GM18517 (cell line): Measurements from ENCODE around the gene PDIA5.

Experiments
- ATAC-seq: cut with Tn5 transposase; IDR thresholded peaks from one replicate; pipeline ENCODE4 v1.9.1; 2021; ENCODE audit warnings: mild to moderate bottlenecking, moderate library complexity; ENCODE audit not compliant: unreplicated experiment

The PDIA5 gene

DNA sequence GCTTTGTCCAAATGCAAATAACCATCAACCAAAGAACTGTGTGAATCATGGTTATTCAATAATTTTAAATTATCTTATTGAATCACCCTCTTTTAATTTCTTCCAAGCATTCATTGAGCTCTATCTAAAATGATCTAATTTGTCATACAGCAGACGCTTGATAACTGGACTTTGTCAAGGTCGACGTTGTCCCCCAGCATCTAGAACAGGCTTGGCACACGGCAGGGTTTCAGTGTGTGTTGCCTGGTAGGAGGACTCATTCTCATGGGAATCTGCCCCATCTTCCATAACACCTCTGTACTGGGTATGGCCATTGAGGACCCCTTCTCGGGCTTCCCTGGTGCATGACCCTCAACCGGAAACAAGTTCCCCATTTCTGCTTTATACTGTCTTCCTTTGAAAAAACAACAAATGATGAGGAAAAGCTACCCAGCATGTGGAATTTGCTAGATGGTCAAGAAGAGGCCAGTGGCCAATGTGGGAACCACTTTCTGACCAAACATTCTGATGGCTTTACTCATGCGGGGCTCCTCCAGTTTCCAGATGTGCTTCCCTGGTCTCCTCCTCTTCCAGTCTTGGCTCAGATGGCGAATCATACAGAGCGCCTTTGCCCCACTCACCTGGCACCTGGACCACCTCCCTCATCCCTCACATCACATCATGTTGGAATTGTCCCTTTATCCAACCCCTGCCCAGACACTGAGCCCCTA, 93.3 kb downstream of the PDIA5 start:
- no peak for ATAC-seq

DNA sequence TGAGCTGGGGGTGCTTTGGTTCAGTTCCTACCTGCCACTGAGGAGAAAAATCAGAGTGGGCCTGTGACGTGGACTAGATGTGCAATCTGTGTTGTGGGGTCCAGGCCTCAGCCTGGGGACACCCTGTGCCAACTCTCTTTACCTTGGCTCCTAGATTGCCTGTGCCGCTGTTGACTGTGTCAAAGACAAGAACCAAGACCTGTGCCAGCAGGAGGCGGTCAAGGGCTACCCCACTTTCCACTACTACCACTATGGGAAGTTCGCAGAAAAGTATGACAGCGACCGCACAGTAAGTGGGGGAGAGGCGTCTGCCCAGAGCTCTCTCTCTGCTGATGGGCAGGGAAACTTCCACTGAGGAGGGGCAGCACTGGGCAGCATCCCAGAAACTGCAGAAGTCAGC, 94.3 kb downstream of the PDIA5 start:
- ATAC-seq, result no peak

DNA sequence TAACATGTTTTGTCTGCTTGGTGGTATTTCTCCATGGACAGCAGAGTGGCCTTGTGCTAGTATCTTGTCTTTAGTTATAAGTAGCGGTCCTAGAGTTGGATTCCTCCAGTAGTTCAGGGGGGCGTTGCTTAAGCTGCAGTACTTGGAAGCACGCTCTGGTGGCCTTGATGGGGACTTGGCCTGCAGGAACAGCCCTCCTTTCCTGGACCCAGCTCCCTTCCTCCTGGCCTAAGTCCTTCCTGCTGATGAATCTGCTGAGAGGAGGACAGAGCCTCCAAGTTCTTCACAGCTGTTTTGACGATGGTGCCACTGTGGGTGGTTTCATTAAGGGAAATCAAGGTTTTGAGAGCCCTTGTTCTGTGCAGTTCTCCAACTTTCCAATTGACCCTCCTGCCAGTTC, 96.3 kb downstream of the PDIA5 start:
- no peak for ATAC-seq

DNA sequence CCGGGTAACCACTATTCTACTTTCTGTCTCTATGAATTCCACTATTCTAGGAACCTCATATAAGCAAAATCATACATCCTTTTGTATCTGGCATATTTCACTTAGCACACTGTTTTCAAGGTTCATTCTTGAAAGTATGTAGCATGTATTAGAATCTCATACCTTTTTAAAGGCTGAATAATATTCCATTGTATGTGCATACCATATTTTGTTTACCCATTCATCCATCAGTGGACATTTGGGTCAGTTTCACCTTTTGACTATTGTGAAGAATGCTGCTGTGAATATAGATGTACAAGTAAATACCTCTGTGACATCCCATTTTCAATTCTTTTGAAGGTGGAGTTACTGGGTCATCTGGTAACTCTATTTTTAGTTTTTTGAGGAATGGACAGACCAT, 98.3 kb downstream of the PDIA5 start:
- ATAC-seq, result no peak

DNA sequence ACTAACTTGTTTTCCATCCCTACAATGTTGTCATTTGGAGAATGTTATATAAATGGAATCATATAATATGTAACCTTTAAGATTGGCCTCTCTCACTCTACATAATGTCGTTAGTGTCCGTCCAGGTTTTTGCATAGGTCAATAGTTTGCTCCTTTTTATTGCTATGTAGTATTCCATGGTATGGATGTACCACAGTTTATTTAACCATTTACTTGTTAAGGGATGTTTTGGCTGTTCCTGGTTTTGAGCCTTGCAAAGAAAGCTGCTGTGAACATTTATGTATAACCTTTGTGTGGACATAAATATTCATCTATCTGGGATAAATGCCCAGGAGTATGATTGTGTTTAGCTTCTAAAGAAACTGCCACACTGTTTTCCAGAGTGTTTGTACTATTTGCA, 100.9 kb downstream of the PDIA5 start:
- ATAC-seq, result no peak

DNA sequence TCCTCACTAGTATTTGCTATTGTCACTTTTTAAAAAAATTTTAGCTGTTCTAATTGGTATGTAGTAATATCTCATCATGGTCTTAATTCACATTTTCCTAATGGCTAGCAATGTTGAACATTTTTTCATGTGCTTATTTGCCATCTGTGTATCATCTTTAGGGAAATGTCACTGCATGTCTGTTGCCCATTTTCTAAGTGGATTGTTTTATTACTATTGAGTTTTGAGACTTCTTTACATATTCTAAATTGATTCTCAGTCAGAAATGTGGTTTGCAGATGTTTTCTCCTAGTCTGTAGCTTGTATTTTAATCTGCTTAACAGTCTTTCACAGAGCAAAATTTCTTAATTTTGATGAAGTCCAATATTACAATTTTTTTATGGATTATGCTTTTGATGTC, 101.3 kb downstream of the PDIA5 start:
- ATAC-seq, result no peak

DNA sequence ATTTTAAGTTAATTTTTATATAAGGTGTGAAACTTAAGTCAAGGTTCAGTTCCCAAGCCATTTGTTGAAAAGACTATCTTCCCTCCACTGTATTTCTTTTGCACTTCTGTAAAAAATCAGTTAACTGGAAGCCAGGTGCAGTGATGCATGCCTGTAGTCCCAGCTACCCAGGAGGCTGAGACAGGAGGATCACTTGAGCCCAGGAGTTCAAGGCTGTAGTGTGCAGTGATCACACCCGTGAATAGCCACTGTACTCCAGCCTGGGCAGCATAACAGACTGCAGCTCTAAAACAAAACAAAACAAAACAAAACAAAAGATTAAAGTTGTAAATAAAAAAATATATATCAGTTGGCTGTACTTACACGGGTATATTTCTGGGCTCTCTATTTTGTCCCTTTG, 101.8 kb downstream of the PDIA5 start:
- no peak for ATAC-seq

DNA sequence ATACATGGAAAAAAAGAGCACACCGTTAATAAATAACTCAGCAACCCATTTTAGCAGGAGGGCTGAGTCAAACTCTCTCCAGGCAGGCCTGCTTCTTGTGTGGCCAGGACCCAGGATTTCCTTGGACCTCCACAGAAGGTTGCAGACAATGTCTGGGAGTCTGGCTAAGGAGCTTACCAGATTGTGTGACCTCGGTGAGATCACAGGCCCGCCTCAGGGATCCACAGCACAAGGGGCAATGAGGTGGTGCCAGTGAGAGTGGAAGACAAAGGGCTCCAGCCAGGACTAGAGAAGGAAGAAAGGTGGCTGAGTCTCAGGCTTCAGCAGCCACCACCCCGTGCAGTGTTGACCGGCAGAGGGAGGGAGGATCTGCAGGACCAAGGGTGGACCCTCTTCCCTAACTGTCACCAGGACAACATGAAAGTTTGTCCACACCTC, 102.7 kb downstream of the PDIA5 start:
- no peak for ATAC-seq

DNA sequence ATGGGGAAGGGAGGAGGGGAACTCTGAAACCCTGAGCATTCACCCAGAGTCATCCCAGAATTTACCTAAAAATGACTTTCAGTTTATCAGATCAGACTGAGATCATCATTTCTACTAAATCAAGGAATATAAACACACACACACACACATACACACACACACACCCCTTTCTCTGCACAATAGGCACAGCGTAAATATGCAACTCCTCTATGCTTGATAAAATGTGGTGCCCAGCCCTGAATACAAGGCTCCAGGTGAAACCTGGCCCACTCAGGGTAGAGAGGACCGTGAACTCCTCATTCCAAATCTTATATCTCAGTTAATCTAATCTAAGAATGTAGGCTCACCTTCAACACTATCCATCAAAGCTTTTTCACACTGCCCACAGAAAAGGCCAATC, 103.1 kb downstream of the PDIA5 start:
- no peak for ATAC-seq

DNA sequence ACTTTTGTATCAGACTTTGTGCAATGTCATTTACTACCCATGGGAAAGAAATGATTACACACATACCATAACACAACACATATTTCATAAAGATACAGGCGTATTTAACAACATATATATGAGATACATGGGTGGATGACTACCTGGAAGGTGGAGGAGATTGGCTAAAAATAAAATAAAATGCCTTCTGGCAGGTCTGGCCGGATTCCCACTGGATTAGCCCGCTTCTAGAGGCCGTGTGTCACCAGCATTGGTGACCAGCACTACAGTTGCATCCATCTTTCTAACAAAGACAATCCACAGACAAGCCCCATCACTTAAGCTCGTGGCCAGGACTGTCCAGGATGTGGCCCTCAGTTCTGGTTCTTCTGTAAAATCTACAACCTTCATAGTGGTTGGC, 114.0 kb downstream of the PDIA5 start:
- ATAC-seq, result no peak

DNA sequence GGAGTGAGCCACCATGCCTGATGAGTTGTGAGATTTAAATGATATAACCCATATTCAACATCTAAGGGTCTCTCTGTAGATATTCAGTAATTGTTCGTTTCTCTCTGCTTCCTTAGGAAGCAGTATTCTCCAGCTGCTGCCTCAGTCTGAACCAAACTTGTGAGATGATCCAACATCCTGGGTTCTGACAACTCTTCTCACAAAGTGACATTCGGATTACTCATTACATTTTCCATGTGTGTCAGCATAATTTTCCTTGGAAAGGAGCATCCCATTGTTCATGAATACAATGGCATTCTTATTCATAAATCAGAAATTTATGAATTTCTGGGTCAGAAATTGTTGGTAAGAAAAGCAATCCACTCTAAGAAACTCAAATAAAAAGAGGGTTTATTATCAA, 119.9 kb downstream of the PDIA5 start:
- no peak for ATAC-seq

DNA sequence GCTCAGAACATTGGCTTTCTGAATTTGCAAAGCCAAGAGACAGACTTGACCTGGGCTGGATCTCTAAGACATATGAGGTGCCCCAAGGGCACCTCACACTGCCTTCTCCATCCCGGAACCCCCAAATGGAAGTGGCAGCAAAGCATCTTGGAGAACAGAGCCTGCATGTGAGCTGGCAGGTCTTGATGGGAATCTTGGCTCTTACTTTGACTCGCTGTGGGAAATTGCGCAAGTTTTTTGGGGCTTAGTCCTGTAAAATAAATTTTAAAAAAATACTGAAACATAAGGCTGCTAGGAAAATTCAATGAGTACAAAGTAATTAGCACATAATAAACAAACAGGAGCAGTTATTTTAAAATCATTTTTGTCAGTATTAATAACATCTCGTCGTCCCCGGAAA, 121.2 kb downstream of the PDIA5 start:
- ATAC-seq, result no peak

DNA sequence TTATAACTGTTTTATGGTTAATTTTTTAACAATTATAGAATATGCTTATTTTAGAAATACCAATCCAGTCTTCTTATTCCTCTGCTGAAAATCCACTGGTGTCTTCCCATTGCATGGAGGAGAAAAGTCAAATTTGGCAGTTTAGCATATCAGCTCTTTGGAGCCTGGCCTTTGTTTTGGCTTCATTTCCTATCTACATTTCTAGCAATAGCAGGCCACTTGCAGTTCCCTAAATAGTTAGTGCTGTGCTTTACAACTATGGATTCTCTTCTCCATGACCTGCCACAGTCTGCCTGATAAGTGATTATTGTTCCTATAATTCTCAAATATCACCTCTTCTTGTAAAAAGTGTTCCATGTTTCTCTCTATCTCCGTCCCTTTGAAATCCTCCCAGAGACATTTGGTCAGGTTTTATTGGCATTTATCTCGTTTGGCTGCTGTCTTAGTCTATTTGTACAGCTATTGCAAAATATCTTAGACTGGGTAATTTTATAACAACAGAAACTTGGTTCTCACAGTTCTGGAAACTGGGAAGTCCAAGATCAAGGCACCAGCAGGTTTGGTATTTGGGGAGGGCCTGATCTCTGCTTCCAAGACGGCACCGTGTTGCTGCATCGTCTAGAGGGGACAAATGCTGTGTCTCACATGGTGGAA, 126.8 kb downstream of the PDIA5 start:
- no peak for ATAC-seq

DNA sequence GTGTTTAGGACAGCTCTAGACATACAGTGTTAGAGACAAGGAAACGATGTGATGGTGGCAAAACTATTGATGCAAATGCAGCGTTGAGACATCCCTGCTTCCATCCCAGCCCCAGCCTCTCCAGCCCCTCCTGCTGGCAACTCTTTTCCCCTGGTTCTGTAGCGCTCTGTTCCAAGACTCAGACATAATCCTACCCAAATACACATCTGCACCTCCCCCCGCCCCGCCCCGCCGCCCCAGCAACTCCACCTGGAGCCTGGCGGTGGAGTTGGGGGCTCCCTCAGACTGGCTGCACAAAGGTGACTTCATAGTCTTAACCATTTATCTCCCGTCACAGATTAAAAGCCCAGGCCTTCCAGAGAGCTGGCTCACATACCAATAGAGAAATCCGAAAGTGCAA, 127.7 kb downstream of the PDIA5 start:
- no peak for ATAC-seq

DNA sequence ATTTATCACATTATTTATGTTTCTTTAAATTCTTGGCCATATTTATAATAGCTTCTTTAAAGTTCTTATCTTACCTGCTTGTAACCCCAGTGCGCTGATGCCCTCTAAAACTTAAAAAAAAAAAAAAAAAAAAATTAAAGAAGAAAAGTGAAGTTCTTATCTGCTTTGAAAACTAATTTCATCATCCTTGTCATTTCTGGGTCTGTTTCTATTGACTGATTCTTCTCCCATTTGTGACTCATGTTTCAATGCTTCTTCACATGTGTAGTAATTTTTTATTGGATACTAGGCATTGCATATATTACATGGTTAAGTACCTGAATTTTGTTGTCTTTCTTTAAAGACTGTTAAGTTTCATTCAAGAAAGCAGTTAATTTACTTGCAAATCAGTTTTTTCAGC, 131.5 kb downstream of the PDIA5 start:
- no peak for ATAC-seq

DNA sequence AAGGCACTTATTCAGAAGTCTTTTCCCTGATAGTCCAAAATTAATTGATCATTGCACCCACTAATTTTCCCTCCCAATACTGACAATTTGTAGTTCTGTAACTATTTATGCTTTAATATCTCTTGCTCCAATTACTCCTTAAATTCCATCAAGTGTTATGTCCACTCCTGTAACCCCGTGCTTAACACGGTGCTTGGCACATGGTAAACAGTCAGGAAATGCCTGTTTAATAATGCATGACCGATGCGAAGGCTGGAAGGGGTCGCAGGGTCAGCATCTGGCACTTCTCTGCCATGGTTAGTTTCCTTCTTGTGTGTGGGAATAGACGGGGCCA, 134.4 kb downstream of the PDIA5 start:
- no peak for ATAC-seq

DNA sequence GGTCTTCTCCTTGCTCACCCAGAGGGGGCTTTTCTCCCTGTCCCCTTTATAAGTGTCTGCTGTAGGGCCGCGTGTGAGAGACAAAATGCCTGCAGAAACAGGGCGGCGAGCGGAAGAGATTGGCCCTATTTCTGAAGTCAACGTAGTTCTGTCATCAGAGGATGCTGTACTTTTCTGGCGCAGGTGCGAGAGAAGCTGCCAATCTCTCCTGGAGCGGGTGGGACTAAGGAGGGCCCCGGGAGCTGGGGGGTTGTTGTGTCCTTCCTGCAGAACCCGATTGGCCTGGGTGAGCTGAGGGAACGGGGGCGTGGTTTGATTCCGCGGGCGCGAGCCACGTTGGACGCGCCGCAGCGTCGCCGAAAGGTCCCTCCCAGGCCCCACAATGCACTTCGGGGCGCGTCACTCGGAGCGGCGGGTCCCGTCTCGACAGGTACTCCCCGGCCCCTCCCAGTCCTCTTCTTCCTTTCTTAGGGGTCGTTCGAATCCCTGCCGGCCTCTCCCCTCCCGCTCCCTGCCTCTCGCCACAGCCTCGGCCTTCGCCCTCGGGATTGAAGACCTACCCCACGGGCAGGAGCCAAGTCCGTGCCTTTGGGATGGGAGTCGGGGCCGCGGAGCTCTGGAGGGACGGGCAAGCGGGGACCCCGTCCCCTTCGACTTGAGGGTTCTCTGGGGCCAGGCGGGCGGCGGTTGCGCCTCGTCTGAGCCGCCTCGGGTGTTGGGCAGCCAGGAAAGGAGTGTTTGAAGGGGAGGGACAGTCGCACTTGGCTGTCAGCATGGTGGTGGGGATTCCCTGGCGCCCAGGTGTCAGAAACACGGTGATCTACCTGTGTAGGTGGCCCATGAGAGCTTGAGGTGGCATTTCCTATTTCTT, 135.0 kb downstream of the PDIA5 start, which contains the start of gene SEC22A:
TSS of gene SEC22A (plus strand) at position 387 of the 871 bp plus-strand sequence. CDS start 7,275 bp downstream, outside the sequence.
- peak; percentile 97 for ATAC-seq

DNA sequence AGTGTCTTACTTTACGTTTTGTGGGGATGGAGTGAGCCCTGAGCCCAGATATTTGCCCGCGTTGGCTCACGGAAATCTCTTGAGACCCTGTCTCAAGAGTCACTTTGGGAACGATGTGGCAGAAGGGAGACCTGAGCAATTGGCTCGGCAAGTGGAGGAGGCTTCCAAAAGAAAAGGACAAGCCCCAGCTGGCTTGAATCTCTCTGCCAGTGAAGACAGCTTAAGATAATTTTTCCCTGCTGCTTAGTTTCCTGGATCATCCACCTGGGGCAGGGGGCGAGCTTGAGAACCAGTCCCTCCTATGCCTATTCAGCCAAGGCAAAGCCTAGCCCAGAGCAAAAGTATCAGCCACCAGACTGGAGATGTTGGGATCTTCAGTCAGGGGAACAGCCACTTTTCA, 135.6 kb downstream of the PDIA5 start:
- ATAC-seq, result no peak
